GM12878 (cell line): ENCODE results near the gene TOP2A. TPM values are rescaled to one million over a fixed set of nuclear protein-coding genes. Genes with fewer than 3 reads are reported as not detected.

Experiments used
- ATAC-seq: fragments of 200-7000 bp; cut with Tn5 transposase; 3 replicates; pipeline ENCODE4 v1.9.1; 2020; ENCODE audit warnings: mild to moderate bottlenecking, moderate library complexity
- BruUV-seq: library from RNA; stranded (reverse); fragments of 400-500 nt; replicated peaks from 2 replicates; lab custom pipeline; 2021; lab: Mats Ljungman, UMichigan
- CTCF ChIA-PET: fragments of 300-600 bp; sonication (Branson Sonifier 250); formaldehyde crosslinking; extraction: SDS; loops from one replicate; lab custom pipeline; 2021; ENCODE audit warnings: inconsistent platforms; lab: Yijun Ruan, JAX
- POLR2A ChIA-PET: fragments of 350-600 bp; formaldehyde crosslinking; extraction: SDS; loops from one replicate; lab custom pipeline; 2021; ENCODE audit warnings: inconsistent platforms; lab: Charles Lee
- RAD21 ChIA-PET: fragments of 300-600 bp; sonication (Branson Sonifier 250); formaldehyde crosslinking; loops from one replicate; lab custom pipeline; 2023; ENCODE audit warnings: antibody characterized with exemption; ENCODE audit not compliant: unreplicated experiment; lab: Charles Lee
- SMC1A ChIA-PET: fragments of 300-600 bp; sonication (Branson Sonifier 250); formaldehyde crosslinking; loops from one replicate; lab custom pipeline; 2023; ENCODE audit not compliant: unreplicated experiment, uncharacterized antibody; lab: Charles Lee
- DNase-seq: peaks from one replicate; pipeline ENCODE4 v3.0.0-alpha.2; 2011; ENCODE audit warnings: low read depth, low spot score
- FAIRE-seq: peaks from 3 replicates; lab custom pipeline; 2011; peaks lifted over from hg19 to GRCh38; lab: Jason Lieb, UNC
- H2AFZ ChIP-seq: 2 replicates; pipeline ENCODE4 v1.6.0; 2011; ENCODE audit warnings: low read depth, low read length, control low read depth; ENCODE audit not compliant: control insufficient read depth
- H3K27ac ChIP-seq: 2 replicates; pipeline ENCODE4 v1.5.1; 2011; ENCODE audit warnings: control low read depth; ENCODE audit not compliant: control insufficient read depth, insufficient read depth
- H3K27me3 ChIP-seq, 2 experiments: replicated peaks in 1 of 2; 2 replicates each; pipeline versions ENCODE4 v1.6.0 to v1.6.1; 2011; ENCODE audit warnings: low read length in 1 of 2; ENCODE audit not compliant: control insufficient read depth in 2 of 2, insufficient read depth in 2 of 2
- H3K36me3 ChIP-seq, 2 experiments: 2 replicates each; pipeline ENCODE4 v1.5.1; 2011; ENCODE audit warnings: low read length in 1 of 2; ENCODE audit not compliant: control insufficient read depth in 2 of 2, insufficient read depth in 2 of 2
- H3K4me1 ChIP-seq: 2 replicates; pipeline ENCODE4 v1.6.1; 2011; ENCODE audit warnings: mild to moderate bottlenecking, low read length, moderate library complexity, mixed read lengths; ENCODE audit not compliant: control insufficient read depth, insufficient read depth
- H3K4me2 ChIP-seq: 2 replicates; pipeline ENCODE4 v1.6.0; 2011; ENCODE audit warnings: control low read depth; ENCODE audit not compliant: control insufficient read depth, insufficient read depth
- H3K4me3 ChIP-seq: fragments of 200-600 bp; sonication (generic); 2 replicates; pipeline ENCODE4 v1.5.1; 2016
- H3K79me2 ChIP-seq: 2 replicates; pipeline ENCODE4 v1.6.0; 2011; ENCODE audit warnings: low read length; ENCODE audit not compliant: control insufficient read depth, insufficient read depth
- H3K9ac ChIP-seq: 2 replicates; pipeline ENCODE4 v1.8.0; 2011; ENCODE audit warnings: low read length, control low read depth, mixed read lengths; ENCODE audit not compliant: control insufficient read depth, insufficient read depth
- H3K9me3 ChIP-seq: replicated peaks from 3 replicates; pipeline ENCODE4 v1.5.1; 2011; ENCODE audit warnings: mild to moderate bottlenecking, low read length; ENCODE audit not compliant: control insufficient read depth, insufficient read depth
- H4K20me1 ChIP-seq: 2 replicates; pipeline ENCODE4 v1.6.0; 2011; ENCODE audit not compliant: control insufficient read depth, insufficient read depth
- BACH1 ChIP-seq: fragments of 450-650 bp; IDR thresholded peaks from 2 replicates; pipeline ENCODE4 v1.6.1; 2017; ENCODE audit warnings: mild to moderate bottlenecking, borderline replicate concordance
- BCL11A ChIP-seq: IDR thresholded peaks from 2 replicates; pipeline ENCODE4 v1.6.1; 2011; ENCODE audit warnings: low read depth, low read length
- DPF2 ChIP-seq: fragments of 450-650 bp; IDR thresholded peaks from 2 replicates; pipeline ENCODE4 v1.6.1; 2017; ENCODE audit warnings: mild to moderate bottlenecking
- E2F4 ChIP-seq: IDR thresholded peaks from 2 replicates; pipeline ENCODE4 v1.6.1; 2012; ENCODE audit warnings: low read depth, low read length, improper control_type of control experiment
- GABPA ChIP-seq: IDR thresholded peaks from 2 replicates; pipeline ENCODE4 v1.6.1; 2014; ENCODE audit warnings: antibody characterized with exemption, low read depth, mild to moderate bottlenecking, inconsistent platforms
- IKZF2 ChIP-seq, 2 experiments: fragments of 450-650 bp; IDR thresholded peaks; 2 replicates each; pipeline ENCODE4 v1.6.1; 2017; ENCODE audit warnings: mild to moderate bottlenecking in 2 of 2, moderate library complexity in 2 of 2
- JUND ChIP-seq: IDR thresholded peaks from 2 replicates; pipeline ENCODE4 v1.6.1; 2012; ENCODE audit warnings: low read depth, mild to moderate bottlenecking, low read length, improper control_type of control experiment, moderate library complexity
- MTA2 ChIP-seq: fragments of 450-650 bp; IDR thresholded peaks from 2 replicates; pipeline ENCODE4 v1.6.1; 2016; ENCODE audit warnings: low read depth, mild to moderate bottlenecking, moderate library complexity
- POU2F2 ChIP-seq: IDR thresholded peaks from 3 replicates; pipeline ENCODE4 v1.6.1; 2011; ENCODE audit warnings: low read depth, mild to moderate bottlenecking, low read length, borderline replicate concordance
- REST ChIP-seq: IDR thresholded peaks from 2 replicates; pipeline ENCODE4 v1.6.1; 2012; ENCODE audit warnings: mild to moderate bottlenecking, low read depth, low read length
- STAT1 ChIP-seq: fragments of 450-650 bp; conservative IDR thresholded peaks from 2 replicates; pipeline ENCODE4 v1.6.1; 2014; ENCODE audit warnings: antibody characterized with exemption, mild to moderate bottlenecking
- YBX1 ChIP-seq: fragments of 450-650 bp; IDR thresholded peaks from 2 replicates; pipeline ENCODE4 v1.6.1; 2016; ENCODE audit warnings: antibody characterized with exemption
- ZNF384 ChIP-seq: IDR thresholded peaks from 2 replicates; pipeline ENCODE4 v1.6.1; 2012; ENCODE audit warnings: low read depth, mild to moderate bottlenecking, low read length, improper control_type of control experiment, borderline replicate concordance
- ZZZ3 ChIP-seq: IDR thresholded peaks from 2 replicates; pipeline ENCODE4 v1.6.1; 2011; ENCODE audit warnings: low read depth; ENCODE audit not compliant: control insufficient read depth, insufficient read length
- WGBS: methylation state at CpG from one replicate; pipeline ENCODE4 v1.1.6; 2016; ENCODE audit warnings: low lambda C conversion rate; ENCODE audit not compliant: insufficient replicate concordance, insufficient coverage; ENCODE audit errors: missing lambda C conversion rate; 5-methylcytosine and 5-hydroxymethylcytosine counted together
- in situ Hi-C: fragments of 300-500 bp; cut with MboI; formaldehyde crosslinking; loops from 9 replicates; pipeline ENCODE4 v1.14.3; 2018; ENCODE audit warnings: mixed read lengths
- intact Hi-C: fragments of 100-400 bp; cut with micrococcal nuclease; formaldehyde crosslinking; loops from one replicate; pipeline ENCODE4 v1.14.2; 2022; ENCODE audit not compliant: unreplicated experiment
- polyA plus RNA-seq, 11 experiments: library from polyadenylated mRNA; depleted of rRNA in 4 of 11; unstranded in 6 of 11; stranded (reverse) in 5 of 11; fragments of >200 nt; fragmentation: Nextera tagmentation in 4 of 11; fragmentation: Illumina TruSeq in 1 of 11; extraction: Ambion mirVana in 4 of 11; extraction: Trizol in 1 of 11; gene quantifications; 1 replicate in 1 of 11; 2 replicates in 10 of 11; pipeline versions ENCODE4 v1.2.1 to v1.2.3, GENCODE V29; 2011 to 2016; ENCODE audit warnings: inconsistent platforms in 2 of 11, missing spikeins in 2 of 11, low read depth in 1 of 11
- total RNA-seq, 4 experiments: library from RNA; depleted of rRNA in 3 of 4; stranded (reverse); fragments of >200 nt in 3 of 4; fragmentation: Illumina TruSeq in 1 of 4; extraction: Trizol in 1 of 4; gene quantifications; 2 replicates each; pipeline versions ENCODE4 v1.2.1 to v1.2.3, GENCODE V29; 2013 to 2021

TOP2A gene
- total and polyA plus RNA-seq, 10 of the 15 experiments (the other 5 are each of a cell fraction or from before 2014, with no cell fraction given): 117 to 275 (median 232) TPM

GRCh38 chr17:40454613-40454995, 36.9 kb upstream of the TOP2A start:
- ChIA-PET SMC1A (interaction anchor here (1.4 kb wide), 1 partner anchor 159 kb away, joined by 3 read pairs; no protein-coding TSS in a partner anchor), RAD21 (no interaction called here), POLR2A (no interaction called here), CTCF (interaction anchor here (0.6 to 2.4 kb wide), 2 partner anchors 22 to 179 kb away, joined by 3 to 15 read pairs; no protein-coding TSS in a partner anchor)
- Histone ChIP-seq H3K4me2 (no peak overlapping the region), H3K27ac (no peak overlapping the region), H3K4me1 (no peaks in the 10 kb centered on the region), H2AFZ (no peak overlapping the region), H3K79me2 (no peaks in the 10 kb centered on the region), H3K4me3 (no peak overlapping the region), H3K9me3 (no peaks in the 10 kb centered on the region), H4K20me1 (no peaks in the 10 kb centered on the region), H3K9ac (no peak overlapping the region), H3K27me3 (no peaks in the 10 kb centered on the region), H3K36me3 (no peaks in the 10 kb centered on the region)
- no peak for DNase-seq
- intact Hi-C loops (no loop called here), in situ Hi-C loops (no loop called here)
- FAIRE-seq: no peak
- 82% methylated on average over 2 of the region's 2 CpGs for WGBS
- BruUV-seq: no TSS peak
- no peak for ATAC-seq
- TF ChIP-seq YBX1: no peak

- H4K20me1 ChIP-seq: no peaks in the 10 kb centered on the region
- no peak overlapping the region for H3K9ac ChIP-seq
- no peaks in the 10 kb centered on the region for H3K79me2 ChIP-seq
- no peak overlapping the region for H3K4me3 ChIP-seq
- WGBS: 78% methylated on average over 19 of the region's 19 CpGs
- ChIA-PET POLR2A (no interaction called here), CTCF (no interaction called here), RAD21 (interaction anchor here (0.5 kb wide), 1 partner anchor 12 kb away, joined by 3 read pairs; no protein-coding TSS in a partner anchor), SMC1A (no interaction called here)
- no peaks in the 10 kb centered on the region for H3K27me3 ChIP-seq
- in situ Hi-C loops (no loop called here), intact Hi-C loops (no loop called here)
- no peak overlapping the region for H2AFZ ChIP-seq
- H3K4me2 ChIP-seq: no peak overlapping the region
- no peaks in the 10 kb centered on the region for H3K36me3 ChIP-seq
- H3K4me1 ChIP-seq: no peaks in the 10 kb centered on the region
- no peak overlapping the region for H3K27ac ChIP-seq
- ATAC-seq: no peak
- DNase-seq: no peak
- BruUV-seq: no TSS peak
- H3K9me3 ChIP-seq: no peaks in the 10 kb centered on the region
- no peak for FAIRE-seq
- no peak for TF ChIP-seq ZNF384
- no peak for TF ChIP-seq STAT1
- TF ChIP-seq REST: no peak
- no peak for TF ChIP-seq E2F4
- TF ChIP-seq GABPA: no peak
- no peak for TF ChIP-seq BACH1
- no peak for TF ChIP-seq BCL11A
- TF ChIP-seq DPF2: no peak
- no peak for TF ChIP-seq POU2F2
- TF ChIP-seq ZZZ3: no peak
- no peak for TF ChIP-seq IKZF2 (IDR thresholded peaks at IDR 0.05)
- no peak for TF ChIP-seq MTA2
- TF ChIP-seq JUND: no peak
These were observed 36.4 kb upstream of the TOP2A start for GRCh38 chr17:40453881-40454612.
